ENCODE results near the gene JARID2.
"Not testable (repeated sequence)": the region's sequence is repeated elsewhere in the genome, so short reads cannot be mapped to it uniquely, and the experiment has no call there.

JARID2 gene

GRCh38 chr6:15531973-15532372, 286.1 kb downstream of the JARID2 start:
- DNase-seq = no peak

DNA sequence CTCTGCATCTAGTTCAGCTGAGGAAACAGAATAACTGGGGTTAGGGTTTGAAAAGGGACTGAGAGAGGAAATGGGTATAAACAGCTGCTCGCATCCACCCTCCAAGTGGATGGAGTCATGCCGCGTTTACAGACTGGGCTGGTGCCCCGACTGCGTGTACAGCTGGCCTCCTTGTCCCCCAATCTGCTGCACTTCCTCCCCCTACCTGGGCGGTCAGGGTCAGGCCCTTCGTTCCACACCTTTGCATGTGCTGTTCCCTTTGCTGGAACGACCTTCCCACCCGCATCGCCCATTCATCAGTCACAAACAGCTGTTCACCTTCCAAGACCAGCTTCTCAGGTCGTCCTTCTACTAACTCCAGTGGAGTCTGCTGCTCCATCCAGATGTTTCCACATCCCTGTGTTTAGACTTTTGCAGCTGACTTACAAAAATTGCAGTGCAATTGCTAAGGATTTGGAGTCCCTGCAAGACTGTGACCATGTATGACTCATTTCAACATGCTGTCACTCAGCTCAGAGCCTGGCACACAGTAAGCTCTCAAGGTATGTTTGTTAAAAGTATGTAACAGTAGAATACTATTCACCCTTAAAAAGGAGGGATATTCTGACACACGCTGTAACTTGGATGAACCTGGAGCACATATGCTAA, 287.6 kb downstream of the JARID2 start:
- DNase-seq = no peak

- no peak for DNase-seq
These were observed 289.1 kb downstream of the JARID2 start for GRCh38 chr6:15534974-15535373.

GRCh38 chr6:15535495-15536197, 289.8 kb downstream of the JARID2 start:
- DNase-seq = no peak

DNA sequence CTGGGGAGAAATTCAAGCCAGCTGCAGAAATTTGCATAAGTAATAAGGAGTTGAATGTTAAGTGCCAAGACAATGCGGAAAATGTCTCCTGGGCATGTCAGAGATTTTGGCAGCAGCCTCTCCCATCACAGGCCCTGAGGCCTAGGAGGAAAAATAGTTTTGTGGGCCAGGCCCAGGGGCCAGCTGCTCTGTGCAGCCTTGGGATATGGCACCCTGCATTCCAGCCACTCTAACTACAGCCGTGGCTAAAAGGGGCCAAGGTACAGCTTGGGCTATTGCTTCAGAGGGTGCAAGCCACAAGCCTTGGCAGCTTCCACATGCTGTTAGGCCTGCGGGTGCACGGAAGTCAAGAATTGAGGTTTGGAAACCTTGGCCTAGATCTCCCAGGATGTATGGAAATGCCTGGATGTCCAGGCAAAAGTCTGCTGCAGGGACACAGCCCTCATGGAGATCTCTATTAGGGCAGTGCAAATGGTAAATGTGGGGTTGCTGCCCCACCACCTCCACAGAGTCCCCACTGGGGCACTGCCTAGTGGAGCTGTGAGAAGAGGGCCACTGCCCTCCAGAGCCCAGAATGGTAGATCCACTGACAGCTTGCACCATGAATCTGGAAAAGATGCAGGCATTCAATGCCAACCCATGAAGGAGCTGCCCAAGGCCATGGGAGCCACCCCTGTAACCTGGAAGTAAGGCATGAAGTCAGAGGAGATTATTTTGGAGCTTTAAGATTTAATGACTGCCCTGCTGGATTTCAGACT, 290.5 kb downstream of the JARID2 start:
- DNase-seq = no peak

DNA sequence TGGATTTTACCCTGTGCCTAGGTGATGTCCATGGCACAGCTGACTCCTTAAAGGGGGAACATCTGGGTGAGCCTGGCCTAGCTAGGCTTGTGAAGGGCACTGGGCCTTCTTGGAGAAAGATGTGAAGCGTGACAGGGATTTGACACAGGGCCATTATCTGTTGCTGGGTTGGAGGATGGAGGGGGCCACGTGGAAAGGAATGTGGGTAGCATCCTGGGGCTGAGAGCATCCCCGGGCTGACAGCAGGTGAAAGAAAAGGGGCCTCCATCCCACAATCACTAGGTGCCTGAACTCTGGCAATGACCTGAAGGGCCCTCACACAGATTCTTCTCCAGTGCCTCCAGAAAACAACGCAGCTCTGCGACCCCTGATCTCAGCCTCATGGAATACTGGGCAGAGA, 292.2 kb downstream of the JARID2 start:
- DNase-seq = no peak

DNA sequence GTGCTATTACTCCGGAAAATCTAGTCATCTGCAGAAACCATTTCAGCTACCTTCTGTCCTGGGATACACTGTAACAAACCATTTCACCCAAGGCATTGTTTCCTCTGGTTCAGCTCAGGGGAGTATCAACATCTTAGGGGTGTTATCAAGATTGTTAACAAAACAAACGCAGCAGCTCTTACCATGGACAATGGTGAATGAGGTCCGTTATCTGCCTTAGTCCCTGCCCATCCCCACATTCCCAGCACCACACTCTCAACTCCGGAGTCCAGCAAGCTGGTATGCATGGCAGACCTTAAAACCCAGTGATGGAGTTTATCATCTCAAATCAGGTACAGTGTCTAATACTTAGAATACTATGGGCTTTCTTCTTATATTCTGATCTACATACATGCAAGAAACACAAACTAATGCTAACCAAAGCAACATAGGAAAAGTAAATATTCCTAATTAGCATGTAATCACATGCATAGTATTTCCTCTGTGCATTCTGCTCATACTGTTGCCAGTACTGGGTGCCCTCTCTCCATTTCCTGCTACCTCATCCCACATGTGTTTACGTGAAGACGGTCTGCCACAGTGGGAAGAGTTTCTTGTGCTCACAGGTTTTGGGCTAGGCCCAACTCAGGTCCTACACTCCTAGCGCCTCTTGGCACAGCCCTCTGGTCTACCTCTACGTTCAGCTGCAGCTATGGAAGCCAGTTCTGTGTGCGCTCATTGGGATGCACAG, 293.1 kb downstream of the JARID2 start:
- DNase-seq = no peak

- DNase-seq = no peak
These were observed 293.9 kb downstream of the JARID2 start for GRCh38 chr6:15539722-15540270.

GRCh38 chr6:15543332-15543917, 297.6 kb downstream of the JARID2 start:
- DNase-seq = not testable (repeated sequence)

- DNase-seq = no peak
These were observed 298.5 kb downstream of the JARID2 start for GRCh38 chr6:15544321-15544900.

GRCh38 chr6:15546591-15546990, 300.7 kb downstream of the JARID2 start:
- no peak for DNase-seq

DNA sequence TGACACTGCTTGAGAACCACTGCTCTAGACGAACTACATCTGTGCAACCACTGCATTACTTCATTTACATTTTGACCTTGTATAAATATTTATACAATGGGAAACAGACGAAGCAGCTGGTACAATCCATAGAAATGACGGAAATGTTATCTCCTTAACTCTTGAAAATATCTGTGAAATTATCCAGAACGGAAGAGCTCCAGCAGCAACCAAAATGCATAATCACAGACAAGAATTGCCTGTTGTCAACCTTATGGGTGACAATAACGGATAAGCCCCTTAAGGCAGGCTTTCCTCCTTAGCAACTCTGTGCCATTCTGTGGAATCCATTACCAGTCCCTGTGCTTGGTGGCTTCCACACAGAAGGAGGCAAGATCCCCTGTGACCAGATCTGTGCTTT, 301.5 kb downstream of the JARID2 start:
- no peak for DNase-seq

- no peak for DNase-seq
These were observed 303.5 kb downstream of the JARID2 start for GRCh38 chr6:15549371-15549770.

DNA sequence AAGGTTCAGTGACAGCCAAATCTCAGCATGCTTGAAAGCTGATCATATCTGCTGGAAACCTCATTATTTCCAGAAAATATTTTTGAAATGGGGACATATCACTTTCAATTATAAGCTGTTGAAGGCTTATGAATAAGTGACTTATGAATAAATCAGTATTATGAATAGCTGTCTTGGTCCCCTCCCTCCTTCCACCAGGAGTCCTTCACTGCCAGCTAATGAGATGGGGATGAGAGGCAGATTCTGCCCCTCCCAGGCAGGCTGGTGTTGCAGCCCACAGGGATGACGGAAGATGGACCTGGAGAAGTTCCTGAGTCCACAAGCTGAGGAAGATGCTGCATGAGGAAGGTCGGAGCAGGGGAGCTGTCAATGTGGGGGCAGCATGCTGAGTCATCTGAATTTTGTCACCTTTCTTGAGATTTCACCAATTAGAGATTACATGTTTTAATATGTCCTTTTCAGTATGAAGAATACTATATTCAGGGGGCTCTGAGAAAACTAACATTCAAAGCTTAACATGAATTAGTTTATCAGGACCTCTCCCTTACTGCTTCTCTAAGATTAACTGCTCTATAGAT, 304.8 kb downstream of the JARID2 start:
- no peak for DNase-seq

DNA sequence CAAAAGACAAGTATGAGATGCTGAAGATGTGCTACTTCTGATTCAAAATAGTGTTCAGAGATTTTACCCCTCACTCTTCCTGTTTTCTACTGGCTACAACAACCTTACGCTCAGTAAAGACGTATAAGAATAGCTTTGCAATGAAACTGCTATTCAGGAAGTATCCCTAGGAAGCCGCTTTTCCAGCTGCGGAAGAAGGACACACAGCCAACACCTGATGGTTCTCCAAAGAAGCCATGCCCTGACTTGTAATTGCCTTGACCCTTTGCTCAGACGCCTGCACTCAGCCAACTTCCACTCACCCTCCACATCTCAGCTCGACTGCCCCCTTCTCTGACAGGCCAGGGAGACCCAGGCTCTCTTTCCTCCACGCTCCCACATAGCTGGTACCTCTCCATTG, 305.4 kb downstream of the JARID2 start:
- DNase-seq = no peak

DNA sequence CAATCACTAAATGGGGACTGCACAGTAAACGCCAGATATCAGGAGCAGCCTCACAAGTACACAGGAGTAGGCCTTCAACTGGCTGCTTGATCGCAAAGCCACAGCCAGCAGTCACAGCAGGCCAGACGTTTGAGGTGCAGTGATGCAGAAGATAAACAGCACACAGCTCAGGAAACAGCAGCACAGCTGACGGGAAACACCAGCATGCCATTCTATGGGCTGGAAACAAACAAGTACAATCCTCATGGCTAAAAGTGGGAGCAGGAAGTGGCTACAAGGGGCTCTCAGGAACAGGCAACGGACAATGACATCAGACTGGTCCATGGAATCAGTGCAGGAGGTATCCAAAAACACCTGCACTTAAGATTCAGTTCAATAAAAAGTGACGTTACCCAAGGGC, 305.9 kb downstream of the JARID2 start:
- DNase-seq = no peak

DNA sequence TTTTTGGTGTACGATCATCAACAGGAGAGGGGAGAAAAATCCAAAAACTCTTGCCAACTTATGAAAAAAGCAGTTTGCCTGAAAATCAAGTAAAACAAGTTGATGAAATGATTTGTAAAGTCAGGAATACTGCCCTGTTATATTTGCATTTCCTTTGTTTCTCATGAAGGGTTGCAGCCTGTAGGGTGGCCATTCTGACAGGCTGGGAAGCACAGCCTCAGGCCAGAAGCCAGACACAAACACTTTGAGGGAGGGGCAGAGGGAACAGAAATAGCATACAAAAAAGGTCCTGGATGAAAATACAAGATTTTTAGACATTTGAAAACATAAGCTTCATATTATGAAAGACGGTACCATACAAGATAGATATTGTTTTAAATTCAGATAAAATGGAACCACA, 307.2 kb downstream of the JARID2 start:
- DNase-seq = no peak

DNA sequence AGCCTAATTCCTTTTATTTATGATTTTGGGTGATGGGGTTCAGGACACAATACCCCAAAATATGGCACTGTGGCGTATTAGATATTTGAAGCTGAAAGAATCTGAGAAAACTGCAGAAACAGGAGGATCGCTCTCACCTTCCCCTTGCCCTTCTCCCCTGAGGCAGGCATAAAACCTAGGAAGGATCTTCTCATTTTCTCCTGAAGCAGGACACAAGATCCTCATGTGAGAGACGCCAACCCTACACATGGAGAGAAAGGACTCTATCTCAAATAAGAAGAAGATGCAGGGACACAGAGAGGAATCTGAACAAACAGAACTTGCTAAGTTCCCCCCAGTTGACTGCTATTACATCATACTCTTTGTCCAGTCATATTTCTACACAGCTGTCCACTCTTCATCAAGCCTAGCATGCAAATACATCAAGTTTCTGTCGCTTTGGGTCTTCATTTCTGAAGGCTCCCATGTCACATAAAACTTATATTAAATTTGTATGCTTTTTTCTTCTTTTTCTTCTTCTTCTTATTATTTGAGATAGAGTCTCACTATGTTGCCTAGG, 307.9 kb downstream of the JARID2 start:
- DNase-seq = no peak

- DNase-seq = no peak
These were observed 308.8 kb downstream of the JARID2 start for GRCh38 chr6:15554728-15555100.

GRCh38 chr6:15555101-15556038, 309.5 kb downstream of the JARID2 start:
- no peak for DNase-seq

Measured in activated naive CD4-positive, alpha-beta T cell treated with Interleukin-2 at 50 U/mL for 16 hours (primary cell).